Ascending aorta (tissue), 2 donors: ENCODE results near the gene EZH1. TPM values are rescaled to one million over a fixed set of nuclear protein-coding genes. Genes with fewer than 3 reads are reported as not detected.
"Not testable (repeated sequence)": the region's sequence is repeated elsewhere in the genome, so short reads cannot be mapped to it uniquely, and the experiment has no call there.

Experiments used
- DNase-seq, 2 donors: peaks; one replicate each; pipeline ENCODE4 v3.0.0-alpha.2; 2019; ENCODE audit warnings: low spot score in 2 of 2
- H3K27ac ChIP-seq, 2 donors: fragments of 200-600 bp; sonication (generic); one replicate each; pipeline ENCODE4 v1.5.1; 2016 to 2017; ENCODE audit warnings: mild to moderate bottlenecking in 1 of 2
- H3K27me3 ChIP-seq: fragments of 200-600 bp; sonication (generic); one replicate; pipeline ENCODE4 v1.5.1; 2017
- H3K36me3 ChIP-seq, 2 donors: fragments of 200-600 bp; sonication (generic); one replicate each; pipeline ENCODE4 v1.5.1; 2016
- H3K4me1 ChIP-seq, 2 donors: fragments of 200-600 bp; sonication (generic); one replicate each; pipeline ENCODE4 v1.5.1; 2016 to 2017; ENCODE audit warnings: mild to moderate bottlenecking in 1 of 2
- H3K4me3 ChIP-seq, 2 donors: fragments of 200-600 bp; sonication (generic); one replicate each; pipeline ENCODE4 v1.5.1; 2016 to 2017; ENCODE audit warnings: mild to moderate bottlenecking in 1 of 2
- H3K9me3 ChIP-seq, 2 donors: fragments of 200-600 bp; sonication (generic); one replicate each; pipeline ENCODE4 v1.5.1; 2016
- CTCF ChIP-seq, 3 experiments: fragments of 200-600 bp in 2 of 3; fragments of 450-650 bp in 1 of 3; sonication (generic) in 2 of 3; IDR thresholded peaks; one replicate each; pipeline ENCODE4 v1.5.1; 2016 to 2019; ENCODE audit warnings: antibody characterized with exemption in 3 of 3, mild to moderate bottlenecking in 1 of 3, moderate library complexity in 1 of 3
- intact Hi-C: fragments of 100-400 bp; cut with DNase I; formaldehyde crosslinking; loops from one replicate; pipeline ENCODE4 v1.15.1; 2023
- total RNA-seq: library from RNA; depleted of rRNA; stranded (reverse); fragments of >200 nt; gene quantifications from one replicate; pipeline ENCODE4 v1.1.0, GENCODE V29; 2016

EZH1 gene
- total RNA-seq, 1 donor from 2014 or later = 169 TPM

- intact Hi-C loops = loop anchor here (5.0 kb wide), 1 partner anchor 48 kb away; the partner anchor contains the start of gene BECN1
- DNase-seq = no peak
- H3K27ac ChIP-seq = peak overlapping the region in 1 of 2 donors; percentile 68
Measured at GRCh38 chr17:42774066-42774745, 29.4 kb upstream of the EZH1 start.

GRCh38 chr17:42773290-42774035 is 28.6 kb upstream of the EZH1 start, which contains the start of gene VPS25:
VPS25 (plus strand) TSS chr17:42773449; CDS start chr17:42773476, 27 bp downstream.
- H3K27ac ChIP-seq = peak within 1 kb of the TSS; percentile 68 to 85
- DNase-seq = peak; percentile 17 to 87
- no peaks in the 10 kb centered on the region for H3K9me3 ChIP-seq
- H3K27me3 ChIP-seq = no peaks in the 10 kb centered on the region
- intact Hi-C loops = loop anchor here (2.0 to 5.0 kb wide), 2 partner anchors 49 to 53 kb away; partner anchors contain the start of gene BECN1
- peak in 1 of 3 experiments; percentile 13 for TF ChIP-seq CTCF (IDR thresholded peaks at IDR 0.05)
- H3K4me3 ChIP-seq = peak within 1 kb of the TSS; percentile 79 to 81
- H3K36me3 ChIP-seq = peaks cover 19 to 33% of the 10 kb centered on the region in 2 donors
- peaks cover 4 to 5% of the 10 kb centered on the region in 2 donors for H3K4me1 ChIP-seq

More at GRCh38 chr17:42774066-42774745, 29.4 kb upstream of the EZH1 start:
- Histone ChIP-seq H3K9me3 (no peaks in the 10 kb centered on the region), H3K27me3 (no peaks in the 10 kb centered on the region), H3K4me1 (peaks cover 4 to 5% of the 10 kb centered on the region in 2 donors), H3K36me3 (peaks cover 26 to 40% of the 10 kb centered on the region in 2 donors), H3K4me3 (peak overlapping the region; percentile 79 to 81)
- TF ChIP-seq CTCF (IDR thresholded peaks at IDR 0.05) = no peak

GRCh38 chr17:42772945-42773289 is 28.1 kb upstream of the EZH1 start:
- Histone ChIP-seq H3K27ac (peak overlapping the region; percentile 68 to 85), H3K36me3 (peaks cover 13 to 27% of the 10 kb centered on the region in 2 donors), H3K9me3 (no peaks in the 10 kb centered on the region), H3K27me3 (no peaks in the 10 kb centered on the region), H3K4me1 (peaks cover 4 to 5% of the 10 kb centered on the region in 2 donors), H3K4me3 (peak overlapping the region; percentile 79 to 81)
- TF ChIP-seq CTCF (IDR thresholded peaks at IDR 0.05) = peak in 1 of 3 experiments; percentile 11
- intact Hi-C loops = loop anchor here (2.0 to 5.0 kb wide), 2 partner anchors 49 to 52 kb away; partner anchors contain the start of gene BECN1
- no peak for DNase-seq

GRCh38 chr17:42769964-42770363 is 25.1 kb upstream of the EZH1 start:
- H3K27me3 ChIP-seq, H3K4me1 ChIP-seq, H3K36me3 ChIP-seq, DNase-seq, H3K27ac ChIP-seq, H3K4me3 ChIP-seq, H3K9me3 ChIP-seq: not testable (repeated sequence)
- intact Hi-C loops = loop anchor here (5.0 kb wide), 1 partner anchor 52 kb away; the partner anchor contains the start of gene BECN1

GRCh38 chr17:42768006-42768405 is 23.2 kb upstream of the EZH1 start:
- DNase-seq, H3K27me3 ChIP-seq, H3K27ac ChIP-seq, intact Hi-C loops, H3K36me3 ChIP-seq, H3K4me1 ChIP-seq, H3K4me3 ChIP-seq, H3K9me3 ChIP-seq: not testable (repeated sequence)

- Histone ChIP-seq H3K36me3 (no peaks in the 10 kb centered on the region), H3K27ac (no peak overlapping the region), H3K4me1 (no peaks in the 10 kb centered on the region), H3K4me3 (no peak overlapping the region), H3K9me3 (no peaks in the 10 kb centered on the region), H3K27me3 (no peaks in the 10 kb centered on the region)
- intact Hi-C loops = no loop called here
- no peak for DNase-seq
- TF ChIP-seq CTCF (IDR thresholded peaks at IDR 0.05) = no peak
Measured at GRCh38 chr17:42767512-42767911, 22.7 kb upstream of the EZH1 start.
